Upper lobe of right lung (tissue), 1 donor: ENCODE measurements around the gene U2AF2. TPM values are rescaled to one million over a fixed set of nuclear protein-coding genes. Genes with fewer than 3 reads are reported as not detected.

Experiments
- ATAC-seq: fragments of 200-7000 bp; cut with Tn5 transposase; one replicate; pipeline ENCODE4 v1.9.1; 2020; ENCODE audit warnings: mild to moderate bottlenecking, moderate library complexity
- DNase-seq: peaks from one replicate; pipeline ENCODE4 v3.0.0-alpha.2; 2020
- H3K27ac ChIP-seq: fragments of 200-600 bp; one replicate; pipeline ENCODE4 v1.8.0; 2022
- H3K27me3 ChIP-seq: fragments of 200-600 bp; one replicate; pipeline ENCODE4 v1.8.0; 2022; ENCODE audit warnings: mild to moderate bottlenecking
- H3K36me3 ChIP-seq: fragments of 200-600 bp; one replicate; pipeline ENCODE4 v1.8.0; 2022
- H3K4me1 ChIP-seq: fragments of 200-600 bp; one replicate; pipeline ENCODE4 v1.8.0; 2022
- H3K4me3 ChIP-seq: fragments of 200-600 bp; one replicate; pipeline ENCODE4 v1.8.0; 2022; ENCODE audit warnings: mild to moderate bottlenecking
- H3K9me3 ChIP-seq: fragments of 200-600 bp; one replicate; pipeline ENCODE4 v1.8.0; 2022
- intact Hi-C: fragments of 100-400 bp; cut with DNase I; formaldehyde crosslinking; loops from one replicate; pipeline ENCODE4 v1.11.0; 2022
- total RNA-seq: library from RNA; stranded (reverse); fragmentation: NEBNext Ultra II Directional; extraction: Animal tissue kit (Norgen Biotek cat#: 25700); gene quantifications from one replicate; pipeline ENCODE4 v1.2.1, GENCODE V29; 2021
- TF ChIP-seq, protein P1 (sequence below): fragments of 200-600 bp; IDR thresholded peaks from one replicate; pipeline ENCODE4 v1.8.0; 2022; ENCODE audit warnings: antibody characterized with exemption
- donor health status: DM: no; HTN: yes; CAD: no; lungs with severe emphysema.

The U2AF2 gene
- total RNA-seq, 1 donor from 2014 or later = 142 TPM

DNA sequence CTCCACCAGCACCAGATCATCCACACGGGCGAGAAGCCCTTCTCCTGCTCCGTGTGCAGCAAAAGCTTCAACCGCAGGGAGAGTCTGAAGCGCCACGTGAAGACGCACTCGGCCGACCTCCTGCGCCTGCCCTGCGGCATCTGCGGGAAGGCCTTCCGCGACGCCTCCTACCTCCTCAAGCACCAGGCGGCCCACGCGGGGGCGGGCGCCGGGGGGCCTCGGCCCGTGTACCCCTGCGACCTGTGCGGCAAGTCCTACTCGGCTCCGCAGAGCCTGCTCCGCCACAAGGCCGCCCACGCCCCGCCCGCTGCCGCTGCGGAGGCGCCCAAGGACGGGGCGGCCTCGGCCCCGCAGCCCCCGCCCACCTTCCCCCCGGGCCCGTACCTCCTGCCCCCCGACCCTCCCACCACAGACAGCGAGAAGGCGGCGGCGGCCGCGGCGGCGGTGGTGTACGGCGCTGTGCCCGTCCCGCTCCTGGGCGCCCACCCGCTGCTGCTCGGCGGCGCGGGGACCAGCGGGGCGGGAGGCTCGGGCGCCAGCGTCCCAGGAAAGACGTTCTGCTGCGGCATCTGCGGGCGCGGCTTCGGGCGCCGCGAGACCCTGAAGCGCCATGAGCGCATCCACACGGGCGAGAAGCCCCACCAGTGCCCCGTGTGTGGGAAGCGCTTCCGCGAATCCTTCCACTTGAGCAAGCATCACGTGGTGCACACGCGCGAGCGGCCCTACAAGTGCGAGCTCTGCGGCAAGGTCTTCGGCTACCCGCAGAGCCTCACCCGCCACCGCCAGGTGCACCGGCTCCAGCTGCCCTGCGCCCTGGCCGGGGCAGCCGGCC is 39.9 kb upstream of the U2AF2 start:
- DNase-seq (no peak), ATAC-seq (no peak)
- intact Hi-C loops = no loop called here
- no peak overlapping the region for H3K27ac ChIP-seq
- H3K4me3 ChIP-seq = no peak overlapping the region
- TF ChIP-seq, protein P1, sequence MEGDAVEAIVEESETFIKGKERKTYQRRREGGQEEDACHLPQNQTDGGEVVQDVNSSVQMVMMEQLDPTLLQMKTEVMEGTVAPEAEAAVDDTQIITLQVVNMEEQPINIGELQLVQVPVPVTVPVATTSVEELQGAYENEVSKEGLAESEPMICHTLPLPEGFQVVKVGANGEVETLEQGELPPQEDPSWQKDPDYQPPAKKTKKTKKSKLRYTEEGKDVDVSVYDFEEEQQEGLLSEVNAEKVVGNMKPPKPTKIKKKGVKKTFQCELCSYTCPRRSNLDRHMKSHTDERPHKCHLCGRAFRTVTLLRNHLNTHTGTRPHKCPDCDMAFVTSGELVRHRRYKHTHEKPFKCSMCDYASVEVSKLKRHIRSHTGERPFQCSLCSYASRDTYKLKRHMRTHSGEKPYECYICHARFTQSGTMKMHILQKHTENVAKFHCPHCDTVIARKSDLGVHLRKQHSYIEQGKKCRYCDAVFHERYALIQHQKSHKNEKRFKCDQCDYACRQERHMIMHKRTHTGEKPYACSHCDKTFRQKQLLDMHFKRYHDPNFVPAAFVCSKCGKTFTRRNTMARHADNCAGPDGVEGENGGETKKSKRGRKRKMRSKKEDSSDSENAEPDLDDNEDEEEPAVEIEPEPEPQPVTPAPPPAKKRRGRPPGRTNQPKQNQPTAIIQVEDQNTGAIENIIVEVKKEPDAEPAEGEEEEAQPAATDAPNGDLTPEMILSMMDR = no peak
- H3K9me3 ChIP-seq = no peaks in the 10 kb centered on the region
- H3K4me1 ChIP-seq = peaks cover 21% of the 10 kb centered on the region
- H3K27me3 ChIP-seq = no peaks in the 10 kb centered on the region
- peaks cover 29% of the 10 kb centered on the region for H3K36me3 ChIP-seq

DNA sequence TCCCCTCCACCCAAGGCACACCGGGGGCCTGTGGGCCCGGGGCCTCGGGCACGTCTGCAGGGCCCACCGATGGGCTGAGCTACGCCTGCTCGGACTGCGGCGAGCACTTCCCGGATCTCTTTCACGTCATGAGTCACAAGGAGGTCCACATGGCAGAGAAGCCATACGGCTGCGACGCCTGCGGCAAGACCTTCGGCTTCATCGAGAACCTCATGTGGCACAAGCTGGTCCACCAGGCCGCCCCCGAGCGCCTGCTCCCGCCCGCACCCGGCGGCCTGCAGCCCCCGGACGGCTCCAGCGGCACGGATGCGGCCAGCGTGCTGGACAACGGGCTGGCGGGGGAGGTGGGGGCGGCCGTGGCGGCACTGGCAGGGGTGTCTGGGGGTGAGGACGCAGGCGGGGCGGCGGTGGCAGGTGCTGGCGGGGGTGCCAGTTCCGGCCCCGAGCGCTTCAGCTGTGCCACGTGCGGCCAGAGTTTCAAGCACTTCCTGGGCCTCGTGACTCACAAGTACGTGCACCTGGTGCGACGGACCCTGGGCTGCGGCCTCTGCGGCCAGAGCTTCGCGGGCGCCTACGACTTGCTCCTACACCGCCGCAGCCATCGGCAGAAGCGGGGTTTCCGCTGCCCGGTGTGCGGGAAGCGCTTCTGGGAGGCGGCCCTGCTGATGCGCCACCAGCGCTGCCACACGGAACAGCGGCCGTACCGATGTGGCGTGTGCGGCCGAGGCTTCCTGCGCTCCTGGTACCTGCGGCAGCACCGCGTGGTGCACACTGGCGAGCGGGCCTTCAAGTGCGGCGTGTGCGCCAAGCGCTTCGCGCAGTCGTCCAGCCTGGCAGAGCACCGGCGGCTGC is 39.1 kb upstream of the U2AF2 start:
- H3K4me1 ChIP-seq = peaks cover 30% of the 10 kb centered on the region
- intact Hi-C loops = no loop called here
- no peak overlapping the region for H3K4me3 ChIP-seq
- TF ChIP-seq, protein P1 = no peak
- no peaks in the 10 kb centered on the region for H3K9me3 ChIP-seq
- no peak overlapping the region for H3K27ac ChIP-seq
- ATAC-seq (no peak), DNase-seq (no peak)
- H3K36me3 ChIP-seq = peaks cover 26% of the 10 kb centered on the region
- no peaks in the 10 kb centered on the region for H3K27me3 ChIP-seq

DNA sequence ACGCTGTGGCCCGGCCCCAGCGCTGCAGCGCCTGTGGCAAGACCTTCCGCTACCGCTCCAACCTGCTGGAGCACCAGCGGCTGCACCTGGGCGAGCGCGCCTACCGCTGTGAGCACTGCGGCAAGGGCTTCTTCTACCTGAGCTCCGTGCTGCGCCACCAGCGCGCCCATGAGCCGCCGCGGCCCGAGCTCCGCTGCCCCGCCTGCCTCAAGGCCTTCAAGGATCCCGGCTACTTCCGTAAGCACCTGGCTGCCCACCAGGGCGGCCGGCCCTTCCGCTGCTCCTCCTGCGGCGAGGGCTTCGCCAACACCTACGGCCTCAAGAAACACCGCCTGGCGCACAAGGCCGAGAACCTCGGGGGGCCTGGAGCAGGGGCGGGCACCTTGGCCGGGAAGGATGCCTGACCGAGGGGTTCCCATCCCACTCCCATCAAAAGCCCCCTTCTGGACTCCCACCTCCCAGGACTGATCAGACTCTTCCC is 38.4 kb upstream of the U2AF2 start:
- H3K4me3 ChIP-seq = no peak overlapping the region
- TF ChIP-seq, protein P1 = no peak

DNA sequence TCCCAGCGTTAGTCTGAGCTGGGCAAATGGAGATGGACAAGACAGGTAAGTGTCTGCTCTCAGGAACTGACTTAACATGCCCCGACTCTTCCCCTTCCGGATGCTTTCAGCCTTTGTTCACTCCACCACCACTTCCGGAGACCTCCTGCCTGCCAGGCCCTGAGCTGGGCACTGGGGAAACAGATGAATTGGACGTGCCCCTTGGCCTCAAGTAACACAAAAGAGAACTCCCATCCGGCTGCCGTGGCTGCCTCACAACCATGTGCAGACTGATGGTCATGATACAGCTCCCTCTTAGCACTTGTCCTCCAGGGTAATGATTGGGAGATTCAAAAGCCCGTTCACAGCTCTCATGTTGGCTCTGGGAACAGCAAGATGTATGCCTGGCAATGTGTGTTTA is 37.4 kb upstream of the U2AF2 start:
- H3K27me3 ChIP-seq = no peaks in the 10 kb centered on the region
- intact Hi-C loops = no loop called here
- peaks cover 26% of the 10 kb centered on the region for H3K36me3 ChIP-seq
- TF ChIP-seq, protein P1 = no peak
- ATAC-seq (no peak), DNase-seq (no peak)
- H3K4me1 ChIP-seq = peaks cover 21% of the 10 kb centered on the region
- no peak overlapping the region for H3K27ac ChIP-seq
- H3K4me3 ChIP-seq = no peak overlapping the region
- no peaks in the 10 kb centered on the region for H3K9me3 ChIP-seq

More for the DNA sequence above, 38.4 kb upstream of the U2AF2 start:
- peaks cover 26% of the 10 kb centered on the region for H3K36me3 ChIP-seq
- intact Hi-C loops = no loop called here
- H3K27me3 ChIP-seq = no peaks in the 10 kb centered on the region
- no peak overlapping the region for H3K27ac ChIP-seq
- ATAC-seq (no peak), DNase-seq (no peak)
- no peaks in the 10 kb centered on the region for H3K9me3 ChIP-seq
- H3K4me1 ChIP-seq = peaks cover 30% of the 10 kb centered on the region

DNA sequence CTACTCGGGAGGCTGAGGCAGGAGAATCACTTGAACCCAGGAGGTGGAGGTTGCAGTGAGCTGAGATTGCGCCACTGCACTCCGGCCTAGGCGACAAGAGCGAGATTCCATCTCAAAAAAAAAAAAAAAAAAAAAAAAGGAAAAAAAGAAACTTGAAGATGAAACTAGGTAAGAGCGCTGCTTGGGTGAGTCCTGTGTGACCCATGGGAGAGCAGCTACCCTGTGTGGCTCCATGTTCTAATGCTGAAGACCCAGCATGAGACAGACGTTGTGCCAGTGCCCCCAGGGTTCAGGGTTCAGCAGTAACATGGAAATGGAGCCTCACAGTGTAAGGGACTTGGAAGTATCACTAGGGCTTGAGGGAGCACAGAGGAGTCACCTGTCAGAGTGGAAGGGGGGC is 36.4 kb upstream of the U2AF2 start:
- TF ChIP-seq, protein P1 = no peak
- no peaks in the 10 kb centered on the region for H3K27me3 ChIP-seq
- H3K4me1 ChIP-seq = peaks cover 21% of the 10 kb centered on the region
- H3K27ac ChIP-seq = peak overlapping the region; percentile 49
- intact Hi-C loops = no loop called here
- H3K4me3 ChIP-seq = no peak overlapping the region
- H3K36me3 ChIP-seq = peaks cover 26% of the 10 kb centered on the region
- H3K9me3 ChIP-seq = no peaks in the 10 kb centered on the region
- DNase-seq (no peak), ATAC-seq (no peak)
